MM.1S (cell line): ENCODE results near the gene FBXW10B.
"Not testable (repeated sequence)": the region's sequence is repeated elsewhere in the genome, so short reads cannot be mapped to it uniquely, and the experiment has no call there.

ENCODE experiments used
- CTCF ChIP-seq: fragments of 300-600 bp; sonication (generic); IDR thresholded peaks from 2 replicates; pipeline ENCODE4 v1.5.1; 2016; ENCODE audit warnings: antibody characterized with exemption, low read length, mixed read lengths
- EZH2 ChIP-seq: fragments of 300-600 bp; sonication (generic); optimal IDR thresholded peaks from 2 replicates; pipeline ENCODE3; 2017; ENCODE audit warnings: low read depth, mild to moderate bottlenecking, antibody characterized with exemption, low read length, mixed read lengths
- EZH2phosphoT487 ChIP-seq: fragments of 300-600 bp; sonication (generic); IDR thresholded peaks from 2 replicates; pipeline ENCODE4 v1.6.1; 2018; ENCODE audit warnings: antibody characterized with exemption, low read length

GRCh38 chr17:15645099-15645941 lies 25.8 kb upstream of the FBXW10B start:
- not testable (repeated sequence) for TF ChIP-seq CTCF, EZH2, EZH2phosphoT487
